SK-N-SH (cell line): ENCODE results near the gene INO80D.

Experiments
- GABPA ChIP-seq: IDR thresholded peaks from 2 replicates; pipeline ENCODE4 v1.4.0; 2012; ENCODE audit warnings: low read depth, mild to moderate bottlenecking
- MXI1 ChIP-seq: IDR thresholded peaks from 2 replicates; pipeline ENCODE4 v1.6.1; 2012; ENCODE audit warnings: mild to moderate bottlenecking, low read depth, low read length, improper control_type of control experiment
- NFIC ChIP-seq: IDR thresholded peaks from 2 replicates; pipeline ENCODE4 v1.4.0; 2012; ENCODE audit warnings: borderline replicate concordance
- RAD21 ChIP-seq: IDR thresholded peaks from 2 replicates; pipeline ENCODE4 v1.6.1; 2012; ENCODE audit warnings: mild to moderate bottlenecking, low read length
- RCOR1 ChIP-seq: fragments of 150-350 bp; IDR thresholded peaks from 2 replicates; pipeline ENCODE4 v1.6.1; 2017; ENCODE audit warnings: antibody characterized with exemption, low read length
- RFX5 ChIP-seq: IDR thresholded peaks from 2 replicates; pipeline ENCODE4 v1.6.1; 2012; ENCODE audit warnings: mild to moderate bottlenecking, improper control_type of control experiment, low read length
- SIN3A ChIP-seq: IDR thresholded peaks from 2 replicates; pipeline ENCODE4 v1.6.1; 2012; ENCODE audit warnings: low read depth, mild to moderate bottlenecking, low read length, moderate library complexity, borderline replicate concordance
- TF ChIP-seq, protein P1 (sequence below): fragments of 150-350 bp; IDR thresholded peaks from 2 replicates; pipeline ENCODE4 v1.6.1; 2017; ENCODE audit warnings: antibody characterized with exemption, low read length, low read depth, borderline replicate concordance
- TF ChIP-seq, protein P2 (sequence below): fragments of 200-600 bp; sonication (generic); IDR thresholded peaks from 2 replicates; pipeline ENCODE4 v1.6.1; 2017; ENCODE audit warnings: antibody characterized with exemption, mild to moderate bottlenecking, moderate library complexity
- TF ChIP-seq, protein P3 (sequence below): IDR thresholded peaks from 2 replicates; pipeline ENCODE4 v1.4.0; 2012; ENCODE audit warnings: low read depth, borderline replicate concordance

DNA sequence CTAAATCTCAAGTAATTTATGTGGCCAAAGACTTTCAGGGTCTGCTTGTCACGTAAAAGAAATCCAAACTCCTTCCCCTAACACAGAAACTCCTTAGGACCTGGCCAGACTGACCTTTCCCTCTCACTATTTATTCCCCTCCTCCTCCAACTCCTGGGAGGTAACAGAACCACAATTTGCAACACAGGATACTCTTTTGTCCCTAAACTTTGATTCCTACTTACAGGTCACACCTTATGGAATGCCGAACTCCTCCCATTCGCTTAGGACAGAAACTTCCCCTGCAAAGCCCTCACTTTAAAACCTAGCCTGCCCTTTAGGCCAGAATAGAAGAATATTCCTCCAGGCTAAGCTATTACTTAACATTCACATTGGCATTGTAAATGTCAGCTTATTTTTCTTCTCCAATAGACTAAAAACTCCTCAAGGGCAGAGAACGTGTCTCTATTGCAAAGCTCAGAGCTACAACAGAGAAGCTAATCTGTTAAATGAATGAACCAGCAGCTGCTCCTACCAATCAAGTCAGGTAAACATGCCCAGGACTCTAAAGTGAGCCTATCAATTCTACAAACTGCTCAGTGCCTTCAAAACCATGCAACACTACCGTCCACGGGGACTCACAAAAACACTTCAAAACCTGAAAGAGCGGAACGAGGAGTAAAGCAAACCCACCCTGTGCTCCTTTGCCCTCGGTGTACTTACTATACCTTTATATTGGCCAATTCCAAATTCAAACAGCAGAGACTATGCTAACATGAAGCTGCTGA lies 6.1 kb downstream of the INO80D start:
- TF ChIP-seq, protein P1, sequence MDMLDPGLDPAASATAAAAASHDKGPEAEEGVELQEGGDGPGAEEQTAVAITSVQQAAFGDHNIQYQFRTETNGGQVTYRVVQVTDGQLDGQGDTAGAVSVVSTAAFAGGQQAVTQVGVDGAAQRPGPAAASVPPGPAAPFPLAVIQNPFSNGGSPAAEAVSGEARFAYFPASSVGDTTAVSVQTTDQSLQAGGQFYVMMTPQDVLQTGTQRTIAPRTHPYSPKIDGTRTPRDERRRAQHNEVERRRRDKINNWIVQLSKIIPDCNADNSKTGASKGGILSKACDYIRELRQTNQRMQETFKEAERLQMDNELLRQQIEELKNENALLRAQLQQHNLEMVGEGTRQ: no peak
- TF ChIP-seq RAD21: no peak
- TF ChIP-seq, protein P2, sequence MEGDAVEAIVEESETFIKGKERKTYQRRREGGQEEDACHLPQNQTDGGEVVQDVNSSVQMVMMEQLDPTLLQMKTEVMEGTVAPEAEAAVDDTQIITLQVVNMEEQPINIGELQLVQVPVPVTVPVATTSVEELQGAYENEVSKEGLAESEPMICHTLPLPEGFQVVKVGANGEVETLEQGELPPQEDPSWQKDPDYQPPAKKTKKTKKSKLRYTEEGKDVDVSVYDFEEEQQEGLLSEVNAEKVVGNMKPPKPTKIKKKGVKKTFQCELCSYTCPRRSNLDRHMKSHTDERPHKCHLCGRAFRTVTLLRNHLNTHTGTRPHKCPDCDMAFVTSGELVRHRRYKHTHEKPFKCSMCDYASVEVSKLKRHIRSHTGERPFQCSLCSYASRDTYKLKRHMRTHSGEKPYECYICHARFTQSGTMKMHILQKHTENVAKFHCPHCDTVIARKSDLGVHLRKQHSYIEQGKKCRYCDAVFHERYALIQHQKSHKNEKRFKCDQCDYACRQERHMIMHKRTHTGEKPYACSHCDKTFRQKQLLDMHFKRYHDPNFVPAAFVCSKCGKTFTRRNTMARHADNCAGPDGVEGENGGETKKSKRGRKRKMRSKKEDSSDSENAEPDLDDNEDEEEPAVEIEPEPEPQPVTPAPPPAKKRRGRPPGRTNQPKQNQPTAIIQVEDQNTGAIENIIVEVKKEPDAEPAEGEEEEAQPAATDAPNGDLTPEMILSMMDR: no peak
- no peak for TF ChIP-seq SIN3A
- no peak for TF ChIP-seq RFX5
- TF ChIP-seq RCOR1: no peak
- TF ChIP-seq GABPA: no peak
- TF ChIP-seq, protein P3, sequence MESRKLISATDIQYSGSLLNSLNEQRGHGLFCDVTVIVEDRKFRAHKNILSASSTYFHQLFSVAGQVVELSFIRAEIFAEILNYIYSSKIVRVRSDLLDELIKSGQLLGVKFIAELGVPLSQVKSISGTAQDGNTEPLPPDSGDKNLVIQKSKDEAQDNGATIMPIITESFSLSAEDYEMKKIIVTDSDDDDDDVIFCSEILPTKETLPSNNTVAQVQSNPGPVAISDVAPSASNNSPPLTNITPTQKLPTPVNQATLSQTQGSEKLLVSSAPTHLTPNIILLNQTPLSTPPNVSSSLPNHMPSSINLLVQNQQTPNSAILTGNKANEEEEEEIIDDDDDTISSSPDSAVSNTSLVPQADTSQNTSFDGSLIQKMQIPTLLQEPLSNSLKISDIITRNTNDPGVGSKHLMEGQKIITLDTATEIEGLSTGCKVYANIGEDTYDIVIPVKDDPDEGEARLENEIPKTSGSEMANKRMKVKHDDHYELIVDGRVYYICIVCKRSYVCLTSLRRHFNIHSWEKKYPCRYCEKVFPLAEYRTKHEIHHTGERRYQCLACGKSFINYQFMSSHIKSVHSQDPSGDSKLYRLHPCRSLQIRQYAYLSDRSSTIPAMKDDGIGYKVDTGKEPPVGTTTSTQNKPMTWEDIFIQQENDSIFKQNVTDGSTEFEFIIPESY: no peak
- TF ChIP-seq NFIC: no peak
- no peak for TF ChIP-seq MXI1
